HG03442 (cell line): Measurements from ENCODE around the gene SNF8.

Experiments used
- ATAC-seq: cut with Tn5 transposase; IDR thresholded peaks from one replicate; pipeline ENCODE4 v1.9.1; 2021; ENCODE audit warnings: mild to moderate bottlenecking, moderate library complexity; ENCODE audit not compliant: unreplicated experiment

The SNF8 gene

GRCh38 chr17:48893646-48894508 is 50.8 kb downstream of the SNF8 start:
- no peak for ATAC-seq

- no peak for ATAC-seq
Observed at GRCh38 chr17:48892940-48893645, 51.5 kb downstream of the SNF8 start.

GRCh38 chr17:48890086-48890485 is 54.6 kb downstream of the SNF8 start:
- ATAC-seq = no peak

- no peak for ATAC-seq
Observed at GRCh38 chr17:48883171-48883570, 61.5 kb downstream of the SNF8 start.

GRCh38 chr17:48882272-48882671 is 62.4 kb downstream of the SNF8 start:
- ATAC-seq = no peak
